Muscle layer of duodenum (tissue), 2 donors: ENCODE data around the gene ANKS1B.

ENCODE experiments used
- H3K27ac ChIP-seq: one replicate; pipeline ENCODE4 v1.7.0; 2013; ENCODE audit warnings: mild to moderate bottlenecking, low read length
- H3K27me3 ChIP-seq: one replicate; pipeline ENCODE4 v1.7.0; 2013; ENCODE audit warnings: low read depth, mild to moderate bottlenecking, control low read depth, low read length
- H3K36me3 ChIP-seq, 2 donors: one replicate each; pipeline ENCODE4 v1.7.0; 2013; ENCODE audit warnings: low read length in 2 of 2, control low read depth in 1 of 2, mild to moderate bottlenecking in 1 of 2; ENCODE audit not compliant: insufficient read depth in 2 of 2, control insufficient read depth in 1 of 2
- H3K4me1 ChIP-seq, 2 donors: one replicate each; pipeline ENCODE4 v1.7.0; 2013; ENCODE audit warnings: low read length in 2 of 2, mild to moderate bottlenecking in 2 of 2, control low read depth in 1 of 2, moderate library complexity in 1 of 2; ENCODE audit not compliant: insufficient read depth in 2 of 2, control insufficient read depth in 1 of 2
- H3K4me3 ChIP-seq, 2 donors: one replicate each; pipeline ENCODE4 v1.7.0; 2013; ENCODE audit warnings: low read length in 2 of 2, low read depth in 1 of 2, mild to moderate bottlenecking in 1 of 2
- H3K9me3 ChIP-seq, 2 donors: one replicate each; pipeline ENCODE4 v1.7.0; 2013; ENCODE audit warnings: low read length in 2 of 2, control low read depth in 1 of 2, mild to moderate bottlenecking in 1 of 2; ENCODE audit not compliant: control insufficient read depth in 1 of 2
- donor health status: healthy.

Gene ANKS1B

GRCh38 chr12:99915251-99916082, 69.3 kb downstream of the ANKS1B start:
- Histone ChIP-seq H3K27me3 (no peaks in the 10 kb centered on the region), H3K36me3 (no peaks in the 10 kb centered on the region), H3K4me1 (no peaks in the 10 kb centered on the region), H3K9me3 (no peaks in the 10 kb centered on the region), H3K4me3 (no peak overlapping the region), H3K27ac (no peak overlapping the region)

- H3K36me3 ChIP-seq = no peaks in the 10 kb centered on the region
- no peaks in the 10 kb centered on the region for H3K9me3 ChIP-seq
- no peak overlapping the region for H3K27ac ChIP-seq
- no peaks in the 10 kb centered on the region for H3K4me1 ChIP-seq
- H3K4me3 ChIP-seq = no peak overlapping the region
- H3K27me3 ChIP-seq = no peaks in the 10 kb centered on the region
Measured at GRCh38 chr12:99914206-99914605, 70.5 kb downstream of the ANKS1B start.

- Histone ChIP-seq H3K36me3 (no peaks in the 10 kb centered on the region), H3K4me1 (peaks cover 0 to 4% of the 10 kb centered on the region in 2 donors), H3K27me3 (no peaks in the 10 kb centered on the region), H3K9me3 (no peaks in the 10 kb centered on the region), H3K4me3 (peak overlapping the region in 1 of 2 donors; percentile 23), H3K27ac (peak overlapping the region; percentile 74)
Measured at GRCh38 chr12:99911967-99912366, 72.8 kb downstream of the ANKS1B start.

- H3K27ac ChIP-seq = peak overlapping the region; percentile 74
Measured at GRCh38 chr12:99911081-99911480, 73.7 kb downstream of the ANKS1B start.

GRCh38 chr12:99910342-99910741, 74.4 kb downstream of the ANKS1B start:
- Histone ChIP-seq H3K27me3 (no peaks in the 10 kb centered on the region), H3K4me1 (peaks cover 0 to 6% of the 10 kb centered on the region in 2 donors), H3K4me3 (no peak overlapping the region), H3K36me3 (no peaks in the 10 kb centered on the region), H3K27ac (peak overlapping the region; percentile 74), H3K9me3 (no peaks in the 10 kb centered on the region)

More at GRCh38 chr12:99911081-99911480, 73.7 kb downstream of the ANKS1B start:
- peaks cover 0 to 6% of the 10 kb centered on the region in 2 donors for H3K4me1 ChIP-seq
- peak overlapping the region in 1 of 2 donors; percentile 10 for H3K4me3 ChIP-seq
- no peaks in the 10 kb centered on the region for H3K36me3 ChIP-seq
- no peaks in the 10 kb centered on the region for H3K27me3 ChIP-seq
- H3K9me3 ChIP-seq = no peaks in the 10 kb centered on the region

GRCh38 chr12:99906786-99907579, 77.8 kb downstream of the ANKS1B start:
- no peaks in the 10 kb centered on the region for H3K27me3 ChIP-seq
- peaks cover 0 to 6% of the 10 kb centered on the region in 2 donors for H3K4me1 ChIP-seq
- no peaks in the 10 kb centered on the region for H3K9me3 ChIP-seq
- no peaks in the 10 kb centered on the region for H3K36me3 ChIP-seq
- no peak overlapping the region for H3K27ac ChIP-seq
- H3K4me3 ChIP-seq = no peak overlapping the region

GRCh38 chr12:99901181-99901580, 83.6 kb downstream of the ANKS1B start:
- no peak overlapping the region for H3K4me3 ChIP-seq
- no peaks in the 10 kb centered on the region for H3K4me1 ChIP-seq
- H3K9me3 ChIP-seq = no peaks in the 10 kb centered on the region
- H3K36me3 ChIP-seq = no peaks in the 10 kb centered on the region
- H3K27ac ChIP-seq = no peak overlapping the region
- H3K27me3 ChIP-seq = no peaks in the 10 kb centered on the region

GRCh38 chr12:99898645-99899044, 86.1 kb downstream of the ANKS1B start:
- H3K27me3 ChIP-seq = no peaks in the 10 kb centered on the region
- H3K9me3 ChIP-seq = peaks cover 0 to 2% of the 10 kb centered on the region in 2 donors
- H3K36me3 ChIP-seq = no peaks in the 10 kb centered on the region
- H3K4me1 ChIP-seq = no peaks in the 10 kb centered on the region
- no peak overlapping the region for H3K27ac ChIP-seq
- no peak overlapping the region for H3K4me3 ChIP-seq

- no peak overlapping the region for H3K4me3 ChIP-seq
- no peaks in the 10 kb centered on the region for H3K36me3 ChIP-seq
- H3K27ac ChIP-seq = no peak overlapping the region
- H3K9me3 ChIP-seq = no peaks in the 10 kb centered on the region
- H3K4me1 ChIP-seq = no peaks in the 10 kb centered on the region
- no peaks in the 10 kb centered on the region for H3K27me3 ChIP-seq
Measured at GRCh38 chr12:99879439-99879838, 105.3 kb downstream of the ANKS1B start.

GRCh38 chr12:99875081-99875480, 109.7 kb downstream of the ANKS1B start:
- H3K36me3 ChIP-seq = no peaks in the 10 kb centered on the region
- H3K4me1 ChIP-seq = no peaks in the 10 kb centered on the region
- H3K27ac ChIP-seq = no peak overlapping the region
- H3K27me3 ChIP-seq = no peaks in the 10 kb centered on the region
- H3K9me3 ChIP-seq = no peaks in the 10 kb centered on the region
- no peak overlapping the region for H3K4me3 ChIP-seq

- Histone ChIP-seq H3K9me3 (no peaks in the 10 kb centered on the region), H3K36me3 (no peaks in the 10 kb centered on the region), H3K27ac (no peak overlapping the region), H3K4me1 (peaks cover 0 to 3% of the 10 kb centered on the region in 2 donors), H3K27me3 (no peaks in the 10 kb centered on the region), H3K4me3 (no peak overlapping the region)
Measured at GRCh38 chr12:99870085-99870484, 114.7 kb downstream of the ANKS1B start.
